CD4-positive, alpha-beta T cell treated with Interleukin-17A for 4 hours (primary cell): ENCODE data around the gene CCDC32.

Experiments used
- DNase-seq: peaks from one replicate; pipeline ENCODE4 v3.0.0-alpha.2; 2020; ENCODE audit warnings: mixed read lengths

CCDC32 gene

GRCh38 chr15:40565333-40566238 lies 744 bp upstream of the CCDC32 start:
- no peak for DNase-seq

- no peak for DNase-seq
These were observed 1.4 kb downstream of the CCDC32 start for GRCh38 chr15:40563426-40563825.

GRCh38 chr15:40562691-40563090 lies 2.2 kb downstream of the CCDC32 start:
- no peak for DNase-seq

GRCh38 chr15:40558952-40559742 lies 5.7 kb downstream of the CCDC32 start:
- no peak for DNase-seq

- DNase-seq: no peak
These were observed 9.0 kb downstream of the CCDC32 start for GRCh38 chr15:40555876-40556275.

GRCh38 chr15:40554161-40554525 lies 10.7 kb downstream of the CCDC32 start:
- no peak for DNase-seq

- no peak for DNase-seq
These were observed 14.4 kb downstream of the CCDC32 start for GRCh38 chr15:40550341-40551037.

GRCh38 chr15:40549894-40550293 lies 14.9 kb downstream of the CCDC32 start:
- DNase-seq: no peak

GRCh38 chr15:40548610-40549009 lies 16.2 kb downstream of the CCDC32 start:
- DNase-seq: no peak

GRCh38 chr15:40545457-40545856 lies 19.4 kb downstream of the CCDC32 start:
- no peak for DNase-seq

GRCh38 chr15:40543631-40544294 lies 21.1 kb downstream of the CCDC32 start:
- no peak for DNase-seq

- no peak for DNase-seq
These were observed 21.8 kb downstream of the CCDC32 start for GRCh38 chr15:40543082-40543481.

GRCh38 chr15:40538976-40539375 lies 25.9 kb downstream of the CCDC32 start:
- DNase-seq: no peak

GRCh38 chr15:40536501-40536900 lies 28.3 kb downstream of the CCDC32 start:
- DNase-seq: no peak

GRCh38 chr15:40534371-40534770 lies 30.5 kb downstream of the CCDC32 start:
- no peak for DNase-seq

GRCh38 chr15:40533763-40534364 lies 31.0 kb downstream of the CCDC32 start:
- DNase-seq: no peak

- no peak for DNase-seq
These were observed 36.0 kb downstream of the CCDC32 start for GRCh38 chr15:40528801-40529200.

- DNase-seq: no peak
These were observed 39.0 kb downstream of the CCDC32 start for GRCh38 chr15:40525855-40526254.

GRCh38 chr15:40523611-40524010 lies 41.2 kb downstream of the CCDC32 start:
- DNase-seq: no peak

- no peak for DNase-seq
These were observed 48.5 kb downstream of the CCDC32 start for GRCh38 chr15:40516322-40516721.

GRCh38 chr15:40513609-40514008 lies 51.2 kb downstream of the CCDC32 start:
- no peak for DNase-seq

GRCh38 chr15:40512440-40512839 lies 52.4 kb downstream of the CCDC32 start:
- DNase-seq: no peak
